HepG2 (cell line): ENCODE measurements around the gene FAM216A. TPM values are rescaled to one million over a fixed set of nuclear protein-coding genes. Genes with fewer than 3 reads are reported as not detected.

ENCODE experiments used
- CBX2 ChIP-seq, 2 experiments: fragments of 200-600 bp in 1 of 2; sonication (generic); formaldehyde crosslinking in 1 of 2; IDR thresholded peaks; 2 replicates each; pipeline versions ENCODE4 v1.7.0 to v1.8.1; 2018 to 2022; ENCODE audit warnings: low read depth in 2 of 2, low read length in 1 of 2, mild to moderate bottlenecking in 1 of 2, missing genetic modification reagents in 1 of 2
- NCOR1 ChIP-seq: fragments of 200-600 bp; sonication (generic); IDR thresholded peaks from 2 replicates; pipeline ENCODE4 v1.7.0; 2017; ENCODE audit warnings: antibody characterized with exemption, low read length, borderline replicate concordance
- PAX8 ChIP-seq: sonication (generic); formaldehyde crosslinking; IDR thresholded peaks from 2 replicates; pipeline ENCODE4 v1.8.0; 2022; ENCODE audit warnings: mild to moderate bottlenecking, missing genetic modification reagents, borderline replicate concordance
- RNF2 ChIP-seq: fragments of 450-650 bp; conservative IDR thresholded peaks from 2 replicates; pipeline ENCODE4 v1.6.1; 2016; ENCODE audit warnings: low read depth
- RXRB ChIP-seq: IDR thresholded peaks from 2 replicates; pipeline ENCODE4 v1.6.1; 2016; ENCODE audit warnings: borderline replicate concordance, missing genetic modification reagents, missing compliant biosample characterization
- ZBTB40 ChIP-seq, 2 experiments: fragments of 450-650 bp in 1 of 2; sonication (generic) in 1 of 2; formaldehyde crosslinking in 1 of 2; IDR thresholded peaks; 2 replicates each; pipeline versions ENCODE4 v1.6.1 to v1.8.0; 2016 to 2022; ENCODE audit warnings: antibody characterized with exemption in 1 of 2, mild to moderate bottlenecking in 1 of 2, missing genetic modification reagents in 1 of 2
- ZNF768 ChIP-seq: sonication (generic); formaldehyde crosslinking; IDR thresholded peaks from 2 replicates; pipeline ENCODE4 v1.4.0; 2020; ENCODE audit warnings: missing genetic modification reagents
- polyA plus RNA-seq, 8 experiments: library from polyadenylated mRNA; depleted of rRNA in 3 of 8; stranded (reverse) in 7 of 8; unstranded in 1 of 8; fragments of >200 nt; fragmentation: Illumina TruSeq in 4 of 8; extraction: Trizol in 4 of 8; gene quantifications; 2 replicates each; pipeline versions ENCODE4 v1.2.1 to v1.2.3, GENCODE V29; 2011 to 2016; ENCODE audit warnings: low read depth in 4 of 8, missing spikeins in 1 of 8, mixed read lengths in 1 of 8; ENCODE audit not compliant: insufficient read depth in 1 of 8
- total RNA-seq, 5 experiments: library from RNA; depleted of rRNA; stranded (reverse); fragments of >200 nt; fragmentation: Illumina TruSeq; extraction: Trizol; gene quantifications; 2 replicates each; pipeline ENCODE4 v1.2.3, GENCODE V29; 2016; ENCODE audit warnings: low read depth in 1 of 5
- TF ChIP-seq, protein P1 (sequence below): sonication (generic); formaldehyde crosslinking; IDR thresholded peaks from 2 replicates; pipeline ENCODE4 v1.4.0; 2020; ENCODE audit warnings: missing genetic modification reagents, borderline replicate concordance

FAM216A gene
- total and polyA plus RNA-seq, 2 of the 13 experiments (the other 11 are each of a cell fraction or from before 2014, with no cell fraction given) = 20.3 to 31.2 TPM

DNA sequence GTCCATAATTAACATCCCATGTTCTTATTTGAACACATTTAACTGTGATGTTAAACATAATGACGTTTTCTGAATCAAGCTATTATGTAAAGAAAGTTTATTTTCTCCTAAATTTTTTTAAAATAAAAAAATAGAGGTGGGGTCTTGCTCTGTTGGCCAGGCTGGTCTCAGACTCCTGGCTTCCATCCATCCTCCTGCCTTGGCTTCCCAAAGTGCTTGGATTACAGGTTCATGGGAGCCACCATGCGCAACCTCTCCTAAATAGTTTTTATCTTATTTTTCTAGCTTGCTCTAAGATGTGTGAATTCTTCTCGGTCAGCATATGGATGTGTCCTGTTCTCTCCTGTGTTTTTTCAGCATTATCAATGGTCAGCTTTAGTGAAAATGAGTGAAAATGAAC lies 36.7 kb downstream of the FAM216A start (continued):
- TF ChIP-seq RXRB (no peak), ZNF768 (no peak), RNF2 (no peak), CBX2 (IDR thresholded peaks at IDR 0.05; ENCODE audit: low read depth, low read length) (no peak), CBX2 (CRISPR knock-in tag; IDR thresholded peaks at IDR 0.05; ENCODE audit: low read depth) (no peak), ZBTB40 (IDR thresholded peaks at IDR 0.05) (no peak), ZBTB40 (CRISPR knock-in tag; IDR thresholded peaks at IDR 0.05) (no peak), PAX8 (CRISPR knock-in tag) (no peak), NCOR1 (no peak)
- TF ChIP-seq, protein P1, sequence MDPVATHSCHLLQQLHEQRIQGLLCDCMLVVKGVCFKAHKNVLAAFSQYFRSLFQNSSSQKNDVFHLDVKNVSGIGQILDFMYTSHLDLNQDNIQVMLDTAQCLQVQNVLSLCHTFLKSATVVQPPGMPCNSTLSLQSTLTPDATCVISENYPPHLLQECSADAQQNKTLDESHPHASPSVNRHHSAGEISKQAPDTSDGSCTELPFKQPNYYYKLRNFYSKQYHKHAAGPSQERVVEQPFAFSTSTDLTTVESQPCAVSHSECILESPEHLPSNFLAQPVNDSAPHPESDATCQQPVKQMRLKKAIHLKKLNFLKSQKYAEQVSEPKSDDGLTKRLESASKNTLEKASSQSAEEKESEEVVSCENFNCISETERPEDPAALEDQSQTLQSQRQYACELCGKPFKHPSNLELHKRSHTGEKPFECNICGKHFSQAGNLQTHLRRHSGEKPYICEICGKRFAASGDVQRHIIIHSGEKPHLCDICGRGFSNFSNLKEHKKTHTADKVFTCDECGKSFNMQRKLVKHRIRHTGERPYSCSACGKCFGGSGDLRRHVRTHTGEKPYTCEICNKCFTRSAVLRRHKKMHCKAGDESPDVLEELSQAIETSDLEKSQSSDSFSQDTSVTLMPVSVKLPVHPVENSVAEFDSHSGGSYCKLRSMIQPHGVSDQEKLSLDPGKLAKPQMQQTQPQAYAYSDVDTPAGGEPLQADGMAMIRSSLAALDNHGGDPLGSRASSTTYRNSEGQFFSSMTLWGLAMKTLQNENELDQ = no peak
